Right renal cortex interstitium (tissue), 3 donors: ENCODE results near the gene ALDH5A1. TPM values are rescaled to one million over a fixed set of nuclear protein-coding genes. Genes with fewer than 3 reads are reported as not detected.
A peak's percentile ranks its signal among the peaks of the same experiment; 100 is the strongest.

ENCODE experiments used
- DNase-seq, 3 donors: peaks; one replicate each; pipeline ENCODE4 v3.0.0-alpha.2; 2013; ENCODE audit warnings: low read depth in 3 of 3, low spot score in 2 of 3
- polyA plus RNA-seq, 3 donors: library from polyadenylated mRNA; unstranded; fragments of 120-200 nt; gene quantifications; one replicate each; pipeline ENCODE4 v1.2.1, GENCODE V29; 2013; ENCODE audit not compliant: insufficient read length in 3 of 3

Gene ALDH5A1
- polyA plus RNA-seq, result 10 to 100 TPM; 27.7 to 30.0 (median 28.7) TPM

GRCh38 chr6:24494821-24495795, at the start of gene ALDH5A1:
ALDH5A1 (plus strand) TSS chr6:24494969; CDS start chr6:24494997, 28 bp downstream.
- peak; percentile 38 to 62 (median 45) for DNase-seq

GRCh38 chr6:24445704-24446103, 49.1 kb upstream of the ALDH5A1 start:
- DNase-seq, result no peak

DNA sequence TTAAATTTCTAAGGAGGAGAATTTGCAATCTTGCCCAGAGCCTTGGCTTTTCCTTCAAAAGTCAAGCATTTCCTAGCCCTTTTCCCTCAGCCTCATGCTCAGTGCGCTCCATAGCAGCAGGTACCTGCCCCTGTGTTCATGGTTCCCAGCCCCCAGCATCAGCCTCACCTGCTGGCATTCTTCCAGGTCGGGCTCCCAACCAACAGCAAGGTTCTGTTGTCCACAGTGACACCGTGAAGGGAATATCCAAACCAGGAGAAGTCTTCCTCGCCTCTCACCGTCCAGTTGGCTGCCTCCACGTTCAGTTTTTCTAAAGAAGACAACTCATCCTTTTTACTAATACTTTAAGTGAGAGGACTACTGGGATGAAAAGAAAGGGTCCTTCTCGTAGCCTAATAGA, 48.1 kb upstream of the ALDH5A1 start:
- no peak for DNase-seq

- no peak for DNase-seq
Measured at GRCh38 chr6:24448396-24448795, 46.4 kb upstream of the ALDH5A1 start.

DNA sequence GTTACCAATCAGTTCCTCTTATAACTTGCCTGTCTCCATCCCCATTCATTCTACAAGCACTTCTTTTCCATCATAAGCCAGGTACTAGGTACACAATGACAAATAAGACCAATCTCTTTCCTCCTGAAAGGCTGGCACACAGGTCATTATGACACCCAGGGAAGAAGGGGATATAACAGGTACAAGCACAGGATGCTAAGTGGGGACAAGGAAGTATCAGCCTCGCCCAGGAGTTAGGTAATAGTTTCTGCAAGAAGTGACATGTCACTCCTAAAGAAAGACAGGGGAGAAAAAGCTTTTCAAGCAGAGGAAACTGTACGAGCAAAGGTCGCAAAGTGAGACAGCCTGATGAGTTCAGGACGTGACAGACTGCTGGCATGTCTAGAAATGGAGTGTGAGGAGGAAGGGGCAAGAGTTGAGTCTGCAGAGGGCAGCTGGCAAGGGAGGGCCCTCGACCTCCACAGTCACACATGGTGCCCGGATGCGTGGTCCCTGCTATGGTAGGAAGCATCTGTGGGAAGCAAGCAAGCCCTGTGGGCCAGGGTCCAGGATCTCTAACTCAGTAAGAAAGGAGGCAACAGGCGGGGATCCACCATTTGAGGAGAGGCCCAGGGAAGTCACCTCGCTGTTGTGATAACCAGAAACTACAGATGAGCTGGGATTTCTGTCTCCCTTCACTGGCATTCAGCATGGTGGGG, 45.8 kb upstream of the ALDH5A1 start:
- no peak for DNase-seq

- no peak for DNase-seq
Measured at GRCh38 chr6:24451581-24452388, 43.0 kb upstream of the ALDH5A1 start.

GRCh38 chr6:24453921-24454320, 40.8 kb upstream of the ALDH5A1 start:
- no peak for DNase-seq

DNA sequence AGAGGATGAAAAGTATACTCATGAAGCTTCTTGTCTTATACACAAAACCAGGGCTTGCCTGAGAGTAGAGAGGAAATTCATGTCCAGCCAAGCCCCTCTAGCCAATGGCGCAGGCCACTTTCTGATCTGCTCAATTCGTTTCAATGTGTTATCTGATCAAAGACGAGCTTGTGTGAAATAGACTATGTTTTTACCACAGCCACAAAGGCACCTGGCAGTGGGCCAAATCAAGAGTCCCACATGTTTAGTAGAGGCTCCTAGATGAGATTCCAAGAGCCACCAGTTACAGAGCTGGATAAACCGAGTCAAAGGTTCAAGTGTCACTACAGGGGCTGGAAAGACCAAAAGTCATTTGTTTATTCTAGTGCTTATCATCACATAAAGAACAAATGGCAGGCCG, 40.3 kb upstream of the ALDH5A1 start:
- no peak for DNase-seq

DNA sequence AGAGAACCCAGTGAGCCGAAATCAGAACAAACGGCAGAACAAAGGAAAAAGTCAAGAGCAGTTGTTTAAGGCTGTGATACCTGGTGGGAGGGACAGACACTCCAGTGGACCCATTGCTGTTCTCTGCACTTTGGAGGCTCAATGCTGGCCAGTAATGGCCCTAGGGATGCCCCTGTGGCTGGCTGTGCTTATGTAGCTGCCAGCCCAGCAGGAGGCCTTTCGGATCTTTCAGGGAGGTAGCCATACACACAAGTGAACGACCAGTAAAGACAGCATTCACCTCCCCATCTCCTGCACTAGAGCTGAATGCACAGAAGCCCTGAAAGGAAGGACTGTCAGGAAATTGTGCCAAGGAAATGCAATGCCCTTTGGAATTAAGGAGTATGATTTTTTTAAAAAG, 39.7 kb upstream of the ALDH5A1 start:
- no peak for DNase-seq

DNA sequence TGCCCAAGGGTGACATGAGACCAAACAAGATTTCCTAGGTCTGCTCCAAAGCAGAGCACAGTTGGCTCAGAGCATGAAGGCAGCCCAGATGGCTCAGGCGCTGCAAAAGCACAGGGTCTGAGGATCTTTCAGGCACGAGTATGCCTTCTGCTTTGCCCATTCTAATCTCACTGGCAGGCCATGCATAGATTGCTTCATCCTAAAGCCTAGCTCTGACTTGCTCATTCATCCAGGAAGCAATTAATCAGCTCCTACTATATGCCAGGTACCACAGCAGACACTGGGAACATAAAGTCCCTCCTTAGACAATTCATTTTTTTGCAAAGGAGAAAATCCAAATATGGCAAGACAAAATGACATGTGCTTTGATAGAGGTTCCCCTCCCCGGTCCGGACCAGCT, 36.6 kb upstream of the ALDH5A1 start:
- DNase-seq, result no peak

DNA sequence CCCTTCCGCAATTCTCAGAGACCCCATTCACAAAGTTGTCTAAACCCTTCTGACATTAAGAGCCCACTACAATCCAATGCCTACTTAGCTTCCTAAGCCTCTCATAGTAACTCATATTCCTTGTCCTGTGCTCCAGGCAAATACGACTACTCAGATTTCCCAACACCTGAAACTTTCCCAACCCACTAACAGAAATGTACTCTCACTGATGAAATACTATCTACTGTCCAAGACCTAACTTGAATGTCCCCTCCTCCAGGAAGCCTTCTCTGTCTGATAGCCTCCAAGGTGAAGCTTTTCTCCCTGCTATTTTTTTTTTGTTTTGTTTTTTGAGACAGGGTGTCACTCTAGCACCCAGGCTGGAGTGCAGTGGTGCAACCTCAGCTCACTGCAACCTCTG, 35.8 kb upstream of the ALDH5A1 start:
- DNase-seq, result no peak

GRCh38 chr6:24460966-24461365, 33.8 kb upstream of the ALDH5A1 start:
- DNase-seq, result no peak

GRCh38 chr6:24464253-24465038, 30.3 kb upstream of the ALDH5A1 start:
- no peak for DNase-seq

- DNase-seq, result no peak
Measured at GRCh38 chr6:24469811-24470210, 25.0 kb upstream of the ALDH5A1 start.

- no peak for DNase-seq
Measured at GRCh38 chr6:24472181-24472580, 22.6 kb upstream of the ALDH5A1 start.

DNA sequence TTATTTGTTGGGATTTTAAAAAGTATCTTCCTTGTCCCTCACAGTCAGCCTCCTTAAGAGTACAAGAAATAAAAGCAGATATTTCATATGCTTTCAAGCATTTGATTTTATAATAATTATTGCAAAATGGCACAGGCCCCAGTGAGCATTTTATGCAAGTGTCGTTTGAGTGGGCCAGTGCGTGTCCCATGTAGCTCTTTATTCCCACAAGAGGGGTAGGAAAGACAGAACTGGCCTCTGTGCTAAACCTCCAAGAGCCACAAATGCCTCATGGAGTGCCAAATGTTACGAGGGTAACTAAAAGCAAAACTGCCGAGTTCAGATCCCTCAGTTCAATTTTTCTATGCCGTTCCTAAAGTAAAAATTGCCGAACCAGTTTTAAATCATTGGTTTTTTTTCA, 18.1 kb upstream of the ALDH5A1 start:
- DNase-seq, result no peak

DNA sequence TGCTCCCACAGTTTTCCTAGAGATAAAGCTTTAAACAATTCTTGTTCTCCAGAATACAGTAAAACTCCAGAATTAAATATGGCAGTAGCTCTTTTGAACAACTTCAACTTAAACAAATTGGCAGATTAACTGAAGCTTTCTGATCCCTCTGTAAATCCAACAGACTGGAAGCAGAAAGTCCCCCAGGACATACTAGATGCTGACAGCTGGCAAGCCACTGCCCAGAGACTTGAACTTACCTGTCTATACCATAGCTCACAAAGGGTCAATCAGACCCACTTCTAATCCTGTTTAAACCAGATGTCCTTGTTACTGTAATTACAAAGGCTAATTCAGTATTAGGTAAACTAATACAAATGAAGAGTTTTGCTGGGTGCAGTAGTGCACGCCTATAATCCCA, 17.7 kb upstream of the ALDH5A1 start:
- DNase-seq, result no peak

DNA sequence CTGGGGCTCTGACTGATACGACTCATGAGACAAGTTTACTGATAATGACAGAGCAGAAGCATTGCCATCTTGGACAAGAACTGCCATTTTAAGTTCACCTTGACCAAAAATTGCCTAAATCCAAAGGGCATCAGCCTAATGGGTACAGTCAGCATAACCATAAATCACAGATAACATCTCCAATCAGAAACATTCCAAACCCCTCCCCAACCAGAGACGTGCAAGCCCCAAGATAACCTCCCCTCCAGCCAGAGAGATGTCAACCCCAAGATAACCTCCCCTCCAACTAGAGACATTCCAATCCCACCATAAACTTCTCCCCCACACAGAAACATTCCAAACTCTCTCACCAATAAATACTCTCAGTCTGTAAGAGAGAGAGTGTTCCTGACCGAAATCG, 15.9 kb upstream of the ALDH5A1 start:
- no peak for DNase-seq

DNA sequence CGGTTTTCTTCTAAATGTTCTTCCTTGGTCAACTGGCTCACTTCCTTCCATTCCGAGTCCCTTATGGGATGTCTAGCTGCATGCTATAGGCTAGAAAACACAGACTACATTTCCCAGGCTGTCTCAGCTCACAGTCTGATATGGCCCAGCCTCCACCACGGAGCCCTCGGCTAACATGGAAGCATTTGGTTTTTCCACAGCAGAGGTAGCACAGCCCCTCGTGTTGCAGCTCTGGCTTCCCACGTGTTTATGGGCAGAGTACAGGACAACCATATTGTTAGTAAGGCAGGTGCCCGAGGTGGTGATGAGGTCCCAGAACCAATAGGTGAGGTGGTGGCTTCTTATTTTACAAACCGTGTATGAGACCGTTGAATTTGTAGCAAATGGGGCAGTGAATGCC, 14.1 kb upstream of the ALDH5A1 start:
- DNase-seq, result no peak

DNA sequence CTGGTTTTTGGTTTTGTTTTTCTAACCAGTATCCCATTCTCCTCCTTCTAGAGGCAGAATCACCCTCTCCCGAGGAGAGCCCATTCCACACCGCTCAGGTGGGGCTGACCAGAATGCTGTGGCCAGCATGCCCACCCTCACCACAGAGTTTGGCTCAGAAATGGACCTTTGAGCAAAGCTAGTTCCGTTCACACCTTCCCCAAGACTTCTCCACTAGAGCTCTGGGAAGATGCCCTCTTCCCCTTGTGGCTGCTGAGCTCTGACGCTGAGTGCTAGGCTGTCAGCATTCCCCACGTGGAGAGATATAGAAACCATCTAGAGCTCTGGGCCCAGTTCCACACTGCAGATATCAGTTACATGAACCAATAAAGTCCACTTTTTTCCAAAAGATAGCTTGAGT, 13.3 kb upstream of the ALDH5A1 start:
- DNase-seq, result no peak
